HepG2 (cell line): ENCODE data around the gene SLC1A4. TPM values are rescaled to one million over a fixed set of nuclear protein-coding genes. Genes with fewer than 3 reads are reported as not detected.

Source experiments
- AFF4 ChIP-seq: sonication (generic); formaldehyde crosslinking; IDR thresholded peaks from 2 replicates; pipeline ENCODE4 v1.4.0; 2020; ENCODE audit warnings: missing genetic modification reagents
- BRCA1 ChIP-seq: sonication (generic); formaldehyde crosslinking; IDR thresholded peaks from 2 replicates; pipeline ENCODE4 v1.4.0; 2020; ENCODE audit warnings: missing genetic modification reagents
- FOXP1 ChIP-seq, 2 experiments: fragments of 450-650 bp in 1 of 2; IDR thresholded peaks; 2 replicates each; pipeline ENCODE4 v1.6.1; 2017 to 2018; ENCODE audit warnings: antibody characterized with exemption in 1 of 2
- GLMP ChIP-seq: sonication (generic); formaldehyde crosslinking; IDR thresholded peaks from 2 replicates; pipeline ENCODE4 v1.9.0; 2021; ENCODE audit warnings: missing genetic modification reagents, mild to moderate bottlenecking, borderline replicate concordance
- HDAC2 ChIP-seq: sonication (generic); formaldehyde crosslinking; IDR thresholded peaks from 2 replicates; pipeline ENCODE4 v1.4.0; 2020; ENCODE audit warnings: missing genetic modification reagents
- ISL2 ChIP-seq: sonication (generic); formaldehyde crosslinking; IDR thresholded peaks from 2 replicates; pipeline ENCODE4 v1.5.0; 2020; ENCODE audit warnings: missing genetic modification reagents
- KDM4B ChIP-seq: sonication (generic); formaldehyde crosslinking; IDR thresholded peaks from 2 replicates; pipeline ENCODE4 v1.4.0; 2020; ENCODE audit warnings: missing genetic modification reagents
- KDM5A ChIP-seq: fragments of 200-600 bp; sonication (generic); IDR thresholded peaks from 2 replicates; pipeline ENCODE4 v1.7.0; 2018; ENCODE audit warnings: antibody characterized with exemption, mild to moderate bottlenecking, low read length, borderline replicate concordance
- NCOA2 ChIP-seq: sonication (generic); formaldehyde crosslinking; IDR thresholded peaks from 2 replicates; pipeline ENCODE4 v1.8.0; 2022; ENCODE audit warnings: inconsistent platforms
- NCOA5 ChIP-seq: sonication (generic); formaldehyde crosslinking; IDR thresholded peaks from 2 replicates; pipeline ENCODE4 v1.4.0; 2020; ENCODE audit warnings: missing genetic modification reagents
- PRMT3 ChIP-seq: sonication (generic); formaldehyde crosslinking; IDR thresholded peaks from 2 replicates; pipeline ENCODE4 v1.8.1; 2022; ENCODE audit warnings: low read depth, mild to moderate bottlenecking, moderate library complexity, missing genetic modification reagents, borderline replicate concordance
- SYNCRIP ChIP-seq: fragments of 200-400 bp; formaldehyde crosslinking; IDR thresholded peaks from 2 replicates; pipeline ENCODE4 v1.6.1; 2018; ENCODE audit warnings: mild to moderate bottlenecking, low read depth, low read length; ENCODE audit not compliant: insufficient read depth
- ZFP62 ChIP-seq: sonication (generic); formaldehyde crosslinking; IDR thresholded peaks from 2 replicates; pipeline ENCODE4 v1.4.0; 2020; ENCODE audit warnings: missing genetic modification reagents
- ZFP90 ChIP-seq: sonication (generic); formaldehyde crosslinking; IDR thresholded peaks from 2 replicates; pipeline ENCODE4 v1.8.0; 2022; ENCODE audit warnings: missing genetic modification reagents, mild to moderate bottlenecking, inconsistent platforms, borderline replicate concordance
- ZNF503 ChIP-seq: sonication (generic); formaldehyde crosslinking; IDR thresholded peaks from 2 replicates; pipeline ENCODE4 v1.4.0; 2020; ENCODE audit warnings: missing genetic modification reagents
- ZNF563 ChIP-seq: sonication (generic); formaldehyde crosslinking; IDR thresholded peaks from 2 replicates; pipeline ENCODE4 v1.8.0; 2022; ENCODE audit warnings: mild to moderate bottlenecking, moderate library complexity, missing genetic modification reagents
- ZNF646 ChIP-seq: sonication (generic); formaldehyde crosslinking; IDR thresholded peaks from 2 replicates; pipeline ENCODE4 v1.9.0; 2021; ENCODE audit warnings: mild to moderate bottlenecking, missing genetic modification reagents
- polyA plus RNA-seq, 8 experiments: library from polyadenylated mRNA; depleted of rRNA in 3 of 8; stranded (reverse) in 7 of 8; unstranded in 1 of 8; fragments of >200 nt; fragmentation: Illumina TruSeq in 4 of 8; extraction: Trizol in 4 of 8; gene quantifications; 2 replicates each; pipeline versions ENCODE4 v1.2.1 to v1.2.3, GENCODE V29; 2011 to 2016; ENCODE audit warnings: low read depth in 4 of 8, missing spikeins in 1 of 8, mixed read lengths in 1 of 8; ENCODE audit not compliant: insufficient read depth in 1 of 8
- total RNA-seq, 5 experiments: library from RNA; depleted of rRNA; stranded (reverse); fragments of >200 nt; fragmentation: Illumina TruSeq; extraction: Trizol; gene quantifications; 2 replicates each; pipeline ENCODE4 v1.2.3, GENCODE V29; 2016; ENCODE audit warnings: low read depth in 1 of 5

Gene SLC1A4
- total and polyA plus RNA-seq, 2 of the 13 experiments (the other 11 are each of a cell fraction or from before 2014, with no cell fraction given) = 21.0 to 39.6 TPM

- no peak for TF ChIP-seq NCOA5 (CRISPR knock-in tag)
- no peak for TF ChIP-seq BRCA1 (CRISPR knock-in tag)
- TF ChIP-seq GLMP (CRISPR knock-in tag) = no peak
- no peak for TF ChIP-seq ZNF563
- no peak for TF ChIP-seq ZNF646 (CRISPR knock-in tag)
- no peak for TF ChIP-seq SYNCRIP
- no peak for TF ChIP-seq ZFP90 (CRISPR knock-in tag)
- TF ChIP-seq HDAC2 (CRISPR knock-in tag) = 0 out of 2 replicates have a peak, but pooled peaks have one; percentile 58
- peak; percentile 66 for TF ChIP-seq NCOA2 (CRISPR knock-in tag)
- TF ChIP-seq ZFP62 (CRISPR knock-in tag) = no peak
- peak; percentile 79 for TF ChIP-seq FOXP1 (IDR thresholded peaks at IDR 0.05)
- peak; percentile 73 for TF ChIP-seq FOXP1 (CRISPR knock-in tag; IDR thresholded peaks at IDR 0.05)
- TF ChIP-seq PRMT3 (CRISPR knock-in tag) = no peak
- no peak for TF ChIP-seq KDM4B
- TF ChIP-seq AFF4 = no peak
- TF ChIP-seq ISL2 = peak; percentile 88; the same call in 1 of the 2 replicates
- TF ChIP-seq KDM5A = peak; percentile 63; the same call in 1 of the 2 replicates
- TF ChIP-seq ZNF503 (CRISPR knock-in tag) = peak; percentile 68; the same call in 1 of the 2 replicates
Measured at GRCh38 chr2:64982311-64982857, 6.8 kb upstream of the SLC1A4 start (continued).
